ENCODE results near the gene SAP25.
A peak's percentile ranks its signal among the peaks of the same experiment; 100 is the strongest.

The SAP25 gene

DNA sequence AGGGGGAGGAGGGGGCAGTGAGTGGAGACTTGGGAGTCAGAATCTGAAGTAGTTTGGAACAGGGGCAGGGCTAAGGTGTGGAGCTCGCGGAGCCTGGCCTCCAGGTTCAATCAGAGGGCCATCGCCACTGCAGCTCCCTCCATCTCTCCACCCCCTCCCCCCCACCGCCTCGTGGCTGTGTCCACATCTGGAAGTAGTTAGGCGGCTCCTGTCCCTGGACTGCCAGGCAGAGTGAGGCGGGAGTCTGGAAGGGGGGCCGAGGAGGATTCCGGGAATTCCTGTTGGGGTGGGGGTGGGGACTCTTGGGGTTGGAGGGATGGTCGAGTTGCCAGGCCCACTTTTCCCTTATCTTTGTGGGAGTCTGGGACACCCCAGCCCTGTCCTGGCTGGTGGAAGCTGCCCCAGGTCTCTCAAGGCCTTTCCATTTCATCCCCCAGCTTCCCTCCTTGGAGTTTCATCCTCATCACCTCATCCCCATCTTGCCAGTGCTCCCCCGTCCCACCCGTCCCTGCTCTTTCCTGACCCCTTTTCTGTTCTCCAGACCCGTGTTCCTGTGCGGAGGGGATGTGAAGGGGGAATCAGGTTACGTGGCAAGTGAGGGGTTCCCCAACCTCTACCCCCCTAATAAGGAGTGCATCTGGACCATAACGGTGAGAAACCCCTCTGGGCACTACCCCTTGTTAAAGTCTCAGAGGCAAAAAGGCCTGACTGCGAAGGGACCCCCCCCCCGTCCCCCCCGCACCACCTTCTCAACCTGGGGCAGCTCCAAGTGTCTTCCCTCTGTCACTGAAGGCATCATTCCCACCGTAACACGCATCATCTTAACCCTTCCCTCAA is 29.4 kb upstream of the SAP25 start:
- Histone ChIP-seq H3K9ac (ENCODE audit: low read length) (peak overlapping the region; percentile 55; the same call in 1 of the 2 replicates), H3K9me3 (ENCODE audit: insufficient read depth, low read length) (no peaks in the 10 kb centered on the region), H3K27me3 (ENCODE audit: low read depth, low read length) (no peaks in the 10 kb centered on the region), H3K4me1 (ENCODE audit: low read length) (peaks cover 7% of the 10 kb centered on the region; the same call in 1 of the 2 replicates), H4K20me1 (ENCODE audit: insufficient read depth, low read length) (no peaks in the 10 kb centered on the region), H3K79me2 (ENCODE audit: low read length) (no peaks in the 10 kb centered on the region), H2AFZ (ENCODE audit: low read depth, low read length) (no peak overlapping the region), H3K4me2 (ENCODE audit: low read length) (peak overlapping the region; percentile 84), H3K4me3 (ENCODE audit: low read length) (peak overlapping the region; percentile 86), H3K27ac (ENCODE audit: low read length) (no peak overlapping the region), H3K36me3 (replicated peaks; ENCODE audit: low read depth, low read length) (no peaks in the 10 kb centered on the region)
- TF ChIP-seq EZH2phosphoT487 (IDR thresholded peaks at IDR 0.05; ENCODE audit: low read depth): no peak
- TF ChIP-seq, protein P1, sequence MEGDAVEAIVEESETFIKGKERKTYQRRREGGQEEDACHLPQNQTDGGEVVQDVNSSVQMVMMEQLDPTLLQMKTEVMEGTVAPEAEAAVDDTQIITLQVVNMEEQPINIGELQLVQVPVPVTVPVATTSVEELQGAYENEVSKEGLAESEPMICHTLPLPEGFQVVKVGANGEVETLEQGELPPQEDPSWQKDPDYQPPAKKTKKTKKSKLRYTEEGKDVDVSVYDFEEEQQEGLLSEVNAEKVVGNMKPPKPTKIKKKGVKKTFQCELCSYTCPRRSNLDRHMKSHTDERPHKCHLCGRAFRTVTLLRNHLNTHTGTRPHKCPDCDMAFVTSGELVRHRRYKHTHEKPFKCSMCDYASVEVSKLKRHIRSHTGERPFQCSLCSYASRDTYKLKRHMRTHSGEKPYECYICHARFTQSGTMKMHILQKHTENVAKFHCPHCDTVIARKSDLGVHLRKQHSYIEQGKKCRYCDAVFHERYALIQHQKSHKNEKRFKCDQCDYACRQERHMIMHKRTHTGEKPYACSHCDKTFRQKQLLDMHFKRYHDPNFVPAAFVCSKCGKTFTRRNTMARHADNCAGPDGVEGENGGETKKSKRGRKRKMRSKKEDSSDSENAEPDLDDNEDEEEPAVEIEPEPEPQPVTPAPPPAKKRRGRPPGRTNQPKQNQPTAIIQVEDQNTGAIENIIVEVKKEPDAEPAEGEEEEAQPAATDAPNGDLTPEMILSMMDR (IDR thresholded peaks at IDR 0.05; ENCODE audit: low read depth, low read length): no peak

DNA sequence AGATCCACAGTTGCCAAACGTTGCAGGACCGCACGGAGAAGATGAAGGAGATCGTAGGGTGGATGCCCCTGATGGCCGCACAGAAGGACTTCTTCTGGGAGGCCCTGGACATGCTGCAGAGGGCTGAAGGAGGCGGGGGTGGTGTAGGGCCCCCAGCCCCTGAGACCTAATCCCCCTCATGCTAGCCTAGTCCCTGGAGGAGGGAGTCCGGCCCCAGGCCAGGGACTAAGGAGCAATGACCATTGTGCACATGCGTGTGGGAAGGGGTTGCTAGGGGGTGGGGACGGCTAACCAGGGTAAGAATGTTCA is 27.0 kb upstream of the SAP25 start:
- Histone ChIP-seq H2AFZ (ENCODE audit: low read depth, low read length) (no peak overlapping the region), H3K27ac (ENCODE audit: low read length) (no peak overlapping the region), H3K9me3 (ENCODE audit: insufficient read depth, low read length) (no peaks in the 10 kb centered on the region), H3K4me3 (ENCODE audit: low read length) (no peak overlapping the region), H3K4me2 (ENCODE audit: low read length) (no peak overlapping the region), H3K36me3 (replicated peaks; ENCODE audit: low read depth, low read length) (no peaks in the 10 kb centered on the region), H3K79me2 (ENCODE audit: low read length) (no peaks in the 10 kb centered on the region), H4K20me1 (ENCODE audit: insufficient read depth, low read length) (no peaks in the 10 kb centered on the region), H3K9ac (ENCODE audit: low read length) (no peak overlapping the region), H3K27me3 (ENCODE audit: low read depth, low read length) (no peaks in the 10 kb centered on the region), H3K4me1 (ENCODE audit: low read length) (peaks cover 7% of the 10 kb centered on the region; the same call in 1 of the 2 replicates)
- no peak for TF ChIP-seq EZH2phosphoT487 (IDR thresholded peaks at IDR 0.05; ENCODE audit: low read depth)
- TF ChIP-seq, protein P1 (IDR thresholded peaks at IDR 0.05; ENCODE audit: low read depth, low read length): no peak

DNA sequence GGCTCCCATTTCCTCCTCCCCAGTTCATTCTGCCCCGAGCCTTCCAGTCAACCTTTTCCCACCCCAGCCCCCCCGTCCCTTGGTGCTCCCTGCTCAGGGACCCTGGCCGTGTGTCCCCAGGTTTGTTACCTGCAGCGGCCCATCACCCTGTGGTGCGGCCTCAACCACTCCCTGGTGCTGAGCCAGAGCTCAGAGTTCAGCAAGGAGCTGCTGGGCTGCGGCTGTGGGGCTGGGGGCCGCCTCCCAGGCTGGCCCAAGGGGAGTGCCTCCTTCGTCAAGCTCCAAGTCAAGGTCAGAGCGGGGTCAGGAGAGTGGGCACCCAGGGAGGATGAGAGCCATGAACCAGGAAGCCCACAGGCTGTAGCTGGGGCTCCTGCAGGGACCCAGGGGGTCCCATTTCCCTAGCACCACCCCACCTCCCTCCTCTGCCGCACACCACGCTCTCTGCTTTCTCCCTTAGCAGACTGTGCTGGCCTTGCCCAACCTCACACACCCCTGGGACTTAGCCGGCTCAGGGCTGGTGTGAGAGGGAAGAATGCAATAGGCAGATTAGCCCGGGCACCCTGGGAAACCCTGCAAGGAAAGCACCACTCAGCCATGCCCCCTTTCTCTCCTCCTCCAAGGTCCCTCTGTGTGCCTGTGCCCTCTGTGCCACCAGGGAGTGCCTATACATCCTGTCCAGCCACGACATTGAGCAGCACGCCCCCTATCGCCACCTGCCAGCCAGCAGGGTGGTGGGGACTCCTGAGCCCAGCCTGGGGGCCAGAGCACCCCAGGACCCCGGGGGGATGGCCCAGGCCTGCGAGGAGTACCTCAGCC is 26.4 kb upstream of the SAP25 start:
- H2AFZ ChIP-seq (ENCODE audit: low read depth, low read length): no peak overlapping the region
- no peak for TF ChIP-seq EZH2phosphoT487 (IDR thresholded peaks at IDR 0.05; ENCODE audit: low read depth)
- TF ChIP-seq, protein P1 (IDR thresholded peaks at IDR 0.05; ENCODE audit: low read depth, low read length): peak; percentile 55
- no peaks in the 10 kb centered on the region for H3K36me3 ChIP-seq (replicated peaks; ENCODE audit: low read depth, low read length)
- peaks cover 5% of the 10 kb centered on the region; the same call in 1 of the 2 replicates for H3K4me1 ChIP-seq (ENCODE audit: low read length)
- H3K9me3 ChIP-seq (ENCODE audit: insufficient read depth, low read length): no peaks in the 10 kb centered on the region
- H3K9ac ChIP-seq (ENCODE audit: low read length): no peak overlapping the region
- H3K4me3 ChIP-seq (ENCODE audit: low read length): no peak overlapping the region
- no peak overlapping the region for H3K4me2 ChIP-seq (ENCODE audit: low read length)
- H3K27ac ChIP-seq (ENCODE audit: low read length): no peak overlapping the region
- H3K79me2 ChIP-seq (ENCODE audit: low read length): no peaks in the 10 kb centered on the region
- no peaks in the 10 kb centered on the region for H3K27me3 ChIP-seq (ENCODE audit: low read depth, low read length)
- no peaks in the 10 kb centered on the region for H4K20me1 ChIP-seq (ENCODE audit: insufficient read depth, low read length)

DNA sequence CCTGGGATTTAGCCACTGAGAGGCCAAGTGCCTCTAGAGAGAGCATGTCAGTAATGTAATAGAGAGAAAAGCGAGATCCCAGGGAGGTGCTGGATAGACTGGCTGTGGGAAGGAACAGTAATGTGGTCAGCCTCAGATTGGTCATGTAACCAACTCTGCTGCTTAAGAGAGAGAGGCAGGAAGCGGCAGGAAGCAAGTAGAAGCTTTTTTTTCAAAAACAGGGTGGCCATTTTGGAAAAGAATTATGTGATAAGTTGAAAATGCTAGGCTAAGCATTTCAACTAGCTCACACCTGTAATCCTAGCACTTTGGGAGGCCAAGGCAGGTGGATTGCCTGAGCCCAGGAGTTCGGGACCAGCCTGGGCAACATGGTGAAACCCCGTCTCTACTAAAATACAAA is 24.7 kb upstream of the SAP25 start:
- Histone ChIP-seq H3K9ac (ENCODE audit: low read length) (no peak overlapping the region), H3K27me3 (ENCODE audit: low read depth, low read length) (no peaks in the 10 kb centered on the region), H2AFZ (ENCODE audit: low read depth, low read length) (no peak overlapping the region), H3K27ac (ENCODE audit: low read length) (no peak overlapping the region), H3K4me2 (ENCODE audit: low read length) (no peak overlapping the region), H4K20me1 (ENCODE audit: insufficient read depth, low read length) (no peaks in the 10 kb centered on the region), H3K4me1 (ENCODE audit: low read length) (no peaks in the 10 kb centered on the region), H3K9me3 (ENCODE audit: insufficient read depth, low read length) (no peaks in the 10 kb centered on the region), H3K4me3 (ENCODE audit: low read length) (no peak overlapping the region), H3K79me2 (ENCODE audit: low read length) (no peaks in the 10 kb centered on the region), H3K36me3 (replicated peaks; ENCODE audit: low read depth, low read length) (no peaks in the 10 kb centered on the region)
- TF ChIP-seq, protein P1 (IDR thresholded peaks at IDR 0.05; ENCODE audit: low read depth, low read length): no peak
- no peak for TF ChIP-seq EZH2phosphoT487 (IDR thresholded peaks at IDR 0.05; ENCODE audit: low read depth)
